ENCODE measurements around the gene RNASE12. TPM values are rescaled to one million over a fixed set of nuclear protein-coding genes. Genes with fewer than 3 reads are reported as not detected.

The RNASE12 gene
- total RNA-seq, 1 experiment from 2014 or later: not detected

- H2BK120ac ChIP-seq (ENCODE audit: low read depth, low read length, poor library complexity, severe bottlenecking): no peak overlapping the region
- no peak overlapping the region for H4K5ac ChIP-seq (ENCODE audit: insufficient read length, low read depth, low read length)
- no peaks in the 10 kb centered on the region; the same call in 1 of the 2 replicates for H3K4me1 ChIP-seq (ENCODE audit: insufficient read depth, low read length)
- Mint-ChIP-seq H3K4me1 (peaks cover 8 to 9% of the 10 kb centered on the region in 2 experiments), H3K36me3 (ENCODE audit: insufficient read depth in 1 of 3, low read depth in 3 of 3) (no peaks in the 10 kb centered on the region), H3K9me3 (no peaks in the 10 kb centered on the region; a peak in 1 of 5 replicates), H3K4me3 (peak overlapping the region in 1 of 2 experiments; percentile 51; a peak in 2 of 5 replicates), H3K27ac (no peak overlapping the region), H3K27me3 (ENCODE audit: low read depth) (no peaks in the 10 kb centered on the region)
- no peak overlapping the region for H3K23ac ChIP-seq (ENCODE audit: insufficient read length, low read depth, low read length)
- peaks cover 5% of the 10 kb centered on the region for H3K23me2 ChIP-seq (ENCODE audit: insufficient read length, low read depth, low read length, poor library complexity, severe bottlenecking)
- no peaks in the 10 kb centered on the region for H4K20me1 ChIP-seq (ENCODE audit: control insufficient read depth, insufficient read depth, insufficient read length)
- no peak overlapping the region for H4K91ac ChIP-seq (ENCODE audit: insufficient read length, low read depth, low read length)
- no peak overlapping the region for H3K27ac ChIP-seq (ENCODE audit: insufficient read length, low read depth, low read length)
- no peaks in the 10 kb centered on the region for H3K27me3 ChIP-seq (ENCODE audit: insufficient read depth, low read length)
- no peak overlapping the region for H4K8ac ChIP-seq (replicated peaks; ENCODE audit: insufficient read length, low read depth, low read length)
- H3K4me2 ChIP-seq (ENCODE audit: insufficient read depth, insufficient read length, low read length): no peak overlapping the region
- H2AFZ ChIP-seq (ENCODE audit: low read length): no peak overlapping the region
- no peak overlapping the region for H3K56ac ChIP-seq (ENCODE audit: insufficient read length, low read depth, low read length)
- H3K14ac ChIP-seq (ENCODE audit: insufficient read depth, low read length): no peak overlapping the region
- H2BK12ac ChIP-seq (ENCODE audit: insufficient read length, low read depth, low read length): no peak overlapping the region
- no peaks in the 10 kb centered on the region for H3K79me2 ChIP-seq (ENCODE audit: insufficient read depth, low read length)
- no peak overlapping the region for H2BK15ac ChIP-seq (ENCODE audit: low read depth, low read length)
- no peak overlapping the region for H2BK5ac ChIP-seq (ENCODE audit: insufficient read length, low read length)
- H3T11ph ChIP-seq (ENCODE audit: low read length): no peak overlapping the region
- no peaks in the 10 kb centered on the region for H3K79me1 ChIP-seq (ENCODE audit: insufficient read depth, low read depth, low read length, poor library complexity, severe bottlenecking)
- no peak for DNase-seq
- no peak overlapping the region for H2BK20ac ChIP-seq (ENCODE audit: low read depth, low read length, poor library complexity, severe bottlenecking)
- no peaks in the 10 kb centered on the region for H3K9me3 ChIP-seq (ENCODE audit: control insufficient read depth, low read depth, low read length)
- no peak overlapping the region for H3K4ac ChIP-seq (ENCODE audit: low read depth, low read length)
- no peak overlapping the region for H3K18ac ChIP-seq (ENCODE audit: insufficient read length, low read depth, low read length)
- H3K9ac ChIP-seq (ENCODE audit: extremely low read depth, insufficient read length, low read length): no peak overlapping the region
- H2AK5ac ChIP-seq (ENCODE audit: insufficient read length, low read length): no peak overlapping the region
- WGBS (ENCODE audit: extremely low coverage, insufficient read length, low lambda C conversion rate): no CpG with 5 or more reads among the region's 7 CpGs
- no peak for TF ChIP-seq CTCF (conservative IDR thresholded peaks at IDR 0.05)
Measured at GRCh38 chr14:20608383-20609110, 17.4 kb upstream of the RNASE12 start.

Measured in H9 (cell line).